Natural killer cell treated with Interleukin-12 subunit alpha and Interleukin-12 subunit beta and Interleukin-15 and Interleukin-18, amount 100 ng/mL, for 72 hours (primary cell): ENCODE data around the gene KASH5. TPM values are rescaled to one million over a fixed set of nuclear protein-coding genes. Genes with fewer than 3 reads are reported as not detected.
A peak's percentile ranks its signal among the peaks of the same experiment; 100 is the strongest.
"Not testable (repeated sequence)": the region's sequence is repeated elsewhere in the genome, so short reads cannot be mapped to it uniquely, and the experiment has no call there.

Experiments
- ATAC-seq, 2 donors: fragments of 150-1000 bp; cut with Tn5 transposase in 1 of 2; sonication (Bioruptor Pico), chemical (Tn5 transposase) in 1 of 2; 2 replicates each; pipeline ENCODE4 v1.10.0; 2021
- DNase-seq: peaks from one replicate; pipeline ENCODE4 v3.0.0; 2022; ENCODE audit warnings: low spot score
- H3K27ac Mint-ChIP-seq, 2 donors: 1 replicate in 1 of 2; 2 replicates in 1 of 2; pipeline ENCODE4 v1.8.0; 2022; ENCODE audit warnings: mixed read lengths in 2 of 2, mild to moderate bottlenecking in 1 of 2, moderate library complexity in 1 of 2
- H3K27me3 Mint-ChIP-seq, 2 donors: 1 replicate in 1 of 2; 2 replicates in 1 of 2; pipeline ENCODE4 v1.8.0; 2022; ENCODE audit warnings: mixed read lengths in 2 of 2
- H3K36me3 Mint-ChIP-seq: one replicate; pipeline ENCODE4 v1.8.0; 2022; ENCODE audit warnings: mixed read lengths
- H3K4me1 Mint-ChIP-seq, 2 donors: 1 replicate in 1 of 2; 2 replicates in 1 of 2; pipeline ENCODE4 v1.8.0; 2022; ENCODE audit warnings: low read depth in 2 of 2, mixed read lengths in 2 of 2, mild to moderate bottlenecking in 1 of 2
- H3K4me3 Mint-ChIP-seq: one replicate; pipeline ENCODE4 v1.8.0; 2022; ENCODE audit warnings: mixed read lengths
- H3K9me3 Mint-ChIP-seq: 2 replicates; pipeline ENCODE4 v1.8.0; 2022; ENCODE audit warnings: mixed read lengths
- total RNA-seq, 2 donors: library from RNA; stranded (reverse); gene quantifications; one replicate each; pipeline ENCODE4 v1.2.3, GENCODE V29; 2022

KASH5 gene
- total RNA-seq, 2 donors from 2014 or later: 0.56 TPM; not detected in 1

DNA sequence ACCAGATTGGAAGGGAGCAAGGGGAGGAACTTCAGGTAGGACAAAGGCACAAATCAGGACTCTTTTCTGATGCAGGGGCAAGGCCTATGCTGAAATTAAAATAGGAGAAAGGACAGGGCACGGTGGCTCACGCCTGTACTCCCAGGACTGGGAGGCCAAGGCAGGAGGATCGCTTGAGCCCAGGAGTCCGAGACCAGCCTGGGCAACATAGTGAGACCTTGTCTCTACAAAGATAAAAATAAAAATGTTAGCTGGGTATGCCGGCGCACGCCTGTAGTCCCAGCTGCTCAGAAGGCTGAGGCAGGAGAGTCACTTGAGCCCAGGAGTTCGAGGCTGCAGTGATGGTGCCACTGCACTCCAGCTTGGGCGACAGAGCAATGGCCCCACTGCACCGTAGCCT is 47.6 kb downstream of the KASH5 start:
- H3K9me3 Mint-ChIP-seq: no peaks in the 10 kb centered on the region
- H3K27me3 Mint-ChIP-seq: peaks cover 64 to 83% of the 10 kb centered on the region in 2 donors
- DNase-seq (no peak), ATAC-seq (no peak)
- H3K4me3 Mint-ChIP-seq: no peak overlapping the region
- peaks cover 14 to 25% of the 10 kb centered on the region in 2 donors for H3K4me1 Mint-ChIP-seq
- H3K27ac Mint-ChIP-seq: no peak overlapping the region
- peaks cover 3% of the 10 kb centered on the region for H3K36me3 Mint-ChIP-seq

DNA sequence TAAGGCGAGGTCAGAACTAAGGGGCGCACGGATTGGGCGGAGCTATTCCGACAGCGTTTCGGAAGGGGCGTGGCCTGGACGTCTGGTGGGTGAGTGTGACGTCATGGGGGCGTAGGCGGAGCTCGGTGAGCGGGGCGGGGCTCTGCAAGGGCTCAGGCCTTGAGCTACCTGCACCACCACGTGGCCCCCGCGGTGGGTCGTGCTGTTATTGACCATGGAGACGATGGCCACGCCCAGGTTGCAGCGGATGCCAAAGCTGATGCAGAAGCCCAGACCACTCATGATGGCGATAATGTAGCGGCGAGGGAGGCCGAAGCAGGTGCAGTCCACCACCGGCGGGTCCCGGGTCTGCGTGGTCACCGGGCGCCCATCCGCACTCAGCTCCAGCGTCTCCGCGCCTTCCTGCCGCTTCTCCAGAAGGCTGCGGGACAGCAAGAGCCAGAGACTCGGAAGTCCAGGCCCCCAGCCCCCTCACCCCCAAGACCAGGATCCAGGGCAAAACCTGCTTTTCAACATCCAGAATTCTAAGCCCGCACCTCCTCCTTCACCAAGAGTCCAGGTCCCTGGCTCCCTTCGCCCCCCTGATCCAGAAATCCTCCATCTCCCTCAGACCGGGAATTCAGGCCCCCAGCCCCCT is 48.5 kb downstream of the KASH5 start:
- DNase-seq (no peak), ATAC-seq (peak; percentile 39 to 59)
- H3K27ac Mint-ChIP-seq: no peak overlapping the region
- no peaks in the 10 kb centered on the region for H3K9me3 Mint-ChIP-seq
- peaks cover 66 to 88% of the 10 kb centered on the region in 2 donors for H3K27me3 Mint-ChIP-seq
- peaks cover 6% of the 10 kb centered on the region for H3K36me3 Mint-ChIP-seq
- no peak overlapping the region for H3K4me3 Mint-ChIP-seq
- peaks cover 19 to 28% of the 10 kb centered on the region in 2 donors for H3K4me1 Mint-ChIP-seq

DNA sequence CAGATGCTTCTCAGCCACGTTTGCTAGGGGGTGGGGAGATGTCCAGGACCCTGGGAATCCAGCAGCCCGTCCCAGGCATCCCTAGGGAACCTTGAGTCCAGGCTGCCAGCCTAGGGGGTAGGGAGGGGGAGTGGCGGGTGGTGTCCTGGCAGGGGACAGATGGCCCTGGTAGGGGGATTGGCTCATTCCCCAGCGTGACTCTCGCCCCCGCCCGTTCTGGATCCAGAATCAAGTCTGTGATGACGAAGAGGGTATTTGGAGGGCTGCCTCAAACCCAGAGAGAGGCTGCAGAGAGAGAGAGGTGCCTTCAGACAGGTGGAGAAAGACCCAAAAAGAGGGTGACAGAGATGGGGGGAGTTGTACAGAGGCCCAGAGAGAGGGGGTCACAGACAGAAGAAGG is 49.2 kb downstream of the KASH5 start:
- ATAC-seq (no peak), DNase-seq (no peak)
- Mint-ChIP-seq H3K4me3 (no peak overlapping the region), H3K27me3 (peaks cover 70 to 89% of the 10 kb centered on the region in 2 donors), H3K9me3 (no peaks in the 10 kb centered on the region), H3K36me3 (peaks cover 12% of the 10 kb centered on the region), H3K27ac (no peak overlapping the region), H3K4me1 (peaks cover 24 to 31% of the 10 kb centered on the region in 2 donors)

DNA sequence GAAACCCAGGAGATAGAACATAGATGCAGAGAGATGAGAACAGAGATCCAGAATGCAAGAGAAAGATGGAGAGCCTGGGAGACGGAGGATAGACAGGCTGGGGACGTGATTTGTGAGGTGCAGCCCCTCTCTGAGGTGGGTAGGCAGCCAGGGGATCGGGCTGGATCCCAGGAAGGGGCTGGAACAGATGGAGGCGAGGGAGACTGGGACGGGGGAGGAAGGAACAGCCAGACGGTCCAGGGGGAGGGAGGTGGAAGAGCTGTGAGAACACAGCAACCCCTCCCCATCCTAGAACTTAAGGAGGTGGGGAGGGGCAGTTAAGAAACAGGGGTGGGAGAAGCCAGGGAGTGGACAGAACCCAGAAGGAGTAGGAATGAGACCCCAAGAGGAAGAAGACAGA is 50.2 kb downstream of the KASH5 start:
- no peak overlapping the region for H3K4me3 Mint-ChIP-seq
- DNase-seq: no peak
- ATAC-seq: no peak
- no peaks in the 10 kb centered on the region for H3K9me3 Mint-ChIP-seq
- no peak overlapping the region for H3K27ac Mint-ChIP-seq
- peaks cover 70 to 90% of the 10 kb centered on the region in 2 donors for H3K27me3 Mint-ChIP-seq
- H3K36me3 Mint-ChIP-seq: peaks cover 12% of the 10 kb centered on the region
- H3K4me1 Mint-ChIP-seq: peaks cover 28 to 35% of the 10 kb centered on the region in 2 donors

DNA sequence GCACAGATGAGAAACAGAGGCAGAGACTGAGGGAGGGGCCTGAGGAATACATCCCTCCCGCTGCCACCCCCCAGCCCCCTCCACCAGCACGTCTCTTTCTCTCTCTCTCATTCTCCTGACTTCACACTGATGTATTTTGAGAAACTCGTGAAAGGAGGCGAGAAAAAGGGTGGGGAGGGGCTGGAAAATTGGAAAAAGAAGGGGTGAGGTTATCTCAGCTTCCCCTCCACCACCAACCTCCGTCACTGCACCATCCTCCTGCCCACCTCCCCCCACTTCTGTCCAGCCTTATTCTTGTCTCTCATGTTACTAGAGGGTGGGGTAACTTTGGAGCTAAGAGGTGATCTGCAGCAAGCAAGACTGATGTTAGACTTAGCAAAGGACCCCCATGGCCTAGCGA is 51.8 kb downstream of the KASH5 start:
- Mint-ChIP-seq H3K27me3 (peaks cover 65 to 80% of the 10 kb centered on the region in 2 donors), H3K4me3 (no peak overlapping the region), H3K27ac (no peak overlapping the region), H3K36me3 (peaks cover 12% of the 10 kb centered on the region), H3K9me3 (no peaks in the 10 kb centered on the region), H3K4me1 (peaks cover 35 to 40% of the 10 kb centered on the region in 2 donors)
- ATAC-seq: no peak
- no peak for DNase-seq

DNA sequence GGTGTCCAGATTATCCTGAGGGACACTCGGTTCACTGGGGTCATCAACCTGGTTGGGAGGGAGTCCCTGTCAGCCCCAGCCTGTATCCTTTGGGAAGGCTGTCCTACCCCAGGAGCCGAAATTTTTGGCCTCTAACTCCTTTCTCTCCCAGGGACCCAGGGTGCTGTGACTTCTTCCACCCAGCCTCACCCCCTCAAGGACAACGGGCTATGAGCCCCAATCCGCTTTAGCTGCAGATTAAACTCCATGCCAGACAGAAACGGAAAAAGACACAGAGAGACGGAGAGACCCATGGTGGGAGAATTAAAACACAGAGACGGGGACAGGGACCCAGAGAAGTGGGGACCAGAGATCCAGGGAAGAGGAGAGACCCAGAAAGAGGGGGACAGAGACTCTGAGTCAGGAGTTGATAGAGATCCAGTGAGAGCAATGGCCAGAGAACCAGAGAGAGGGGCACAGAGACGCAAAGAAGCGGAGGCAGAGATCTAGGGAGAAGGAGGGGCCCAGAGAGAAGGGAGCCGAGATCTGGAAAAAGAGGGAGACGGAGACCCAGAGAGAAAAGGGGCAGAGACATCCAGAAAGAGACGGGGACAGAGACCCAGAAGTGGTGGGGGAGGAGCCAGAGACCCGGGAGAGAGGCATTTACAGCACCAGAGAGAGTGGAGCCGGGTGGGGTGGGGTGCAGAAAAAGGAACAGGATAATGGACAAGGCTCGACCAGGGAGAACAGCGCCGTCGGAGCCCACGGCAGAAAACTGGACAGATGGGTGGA is 52.6 kb downstream of the KASH5 start:
- Mint-ChIP-seq H3K4me1 (peaks cover 40 to 42% of the 10 kb centered on the region in 2 donors), H3K27ac (no peak overlapping the region)
- no peak for ATAC-seq

DNA sequence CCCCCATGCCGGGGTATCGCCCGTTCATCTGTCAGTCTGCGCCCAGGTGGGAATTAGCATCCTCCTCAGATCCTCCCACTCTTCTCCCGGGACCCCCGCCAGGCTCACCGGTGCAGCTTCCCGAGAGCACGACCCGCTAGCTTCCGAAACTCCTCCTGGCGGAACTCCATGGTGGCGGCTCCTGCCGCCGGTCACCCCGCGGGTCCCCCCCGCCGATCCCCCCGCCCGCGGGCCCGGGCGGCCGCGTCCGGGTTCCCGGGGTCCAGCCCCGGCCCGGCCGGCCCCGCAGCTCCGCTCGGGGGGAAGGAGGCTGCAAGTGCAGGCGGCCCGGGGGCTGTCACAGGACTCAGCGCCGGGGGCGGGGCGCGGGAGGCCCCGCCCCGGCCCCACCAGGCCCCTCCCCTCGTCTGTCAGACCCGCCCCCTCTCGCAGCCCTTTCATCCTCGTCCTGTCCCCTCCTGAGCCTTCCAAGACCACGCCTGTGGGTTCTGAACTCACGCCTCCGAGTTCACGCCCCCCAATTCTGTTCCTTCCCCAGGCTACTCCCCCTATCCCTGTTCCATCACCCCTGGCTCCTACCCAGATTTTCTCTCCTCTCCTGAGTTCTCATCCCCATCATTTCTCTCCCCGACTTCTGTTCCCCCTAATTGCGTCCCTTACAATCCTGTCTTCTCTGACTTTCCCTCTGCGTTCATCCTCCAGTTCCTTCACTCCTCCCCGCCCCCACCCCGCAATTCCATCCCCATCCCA is 53.3 kb downstream of the KASH5 start, which contains the start of gene SLC17A7:
Gene SLC17A7, minus strand, starts transcription at position 318 of the 750 bp plus-strand sequence. Its CDS starts 148 bp downstream, at position 170.
- H3K4me3 Mint-ChIP-seq: peak within 1 kb of the TSS; percentile 71

More for the DNA sequence above, 52.6 kb downstream of the KASH5 start:
- Mint-ChIP-seq H3K27me3 (peaks cover 57 to 72% of the 10 kb centered on the region in 2 donors), H3K36me3 (peaks cover 12% of the 10 kb centered on the region), H3K9me3 (no peaks in the 10 kb centered on the region), H3K4me3 (peak overlapping the region; percentile 55)
- no peak for DNase-seq

DNA sequence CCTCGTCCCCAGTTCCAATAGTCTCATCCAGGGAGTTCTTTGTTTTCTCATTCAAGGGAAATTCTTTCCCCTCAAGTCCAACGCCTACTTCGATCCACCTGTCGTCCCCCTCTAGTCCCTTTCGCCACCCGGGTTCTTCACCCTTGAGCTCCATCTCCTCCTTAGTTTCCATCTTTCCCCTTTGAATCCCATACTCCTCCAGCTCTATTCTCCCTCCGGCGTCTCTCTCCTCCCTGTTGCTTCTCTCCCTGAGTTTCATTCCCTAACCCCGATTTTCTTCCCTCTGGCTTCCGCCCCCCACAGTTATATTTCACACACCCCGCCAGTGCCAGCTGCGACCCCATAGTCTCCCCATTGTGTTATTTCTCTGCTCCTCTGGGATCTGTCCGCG is 53.9 kb downstream of the KASH5 start:
- H3K27ac Mint-ChIP-seq: peak overlapping the region; percentile 10 to 48

More for the DNA sequence above, 53.3 kb downstream of the KASH5 start, which contains the start of gene SLC17A7:
- Mint-ChIP-seq H3K27me3 (peaks cover 50 to 64% of the 10 kb centered on the region in 2 donors), H3K36me3 (peaks cover 12% of the 10 kb centered on the region), H3K27ac (peak within 1 kb of the TSS; percentile 10 to 48), H3K9me3 (no peaks in the 10 kb centered on the region), H3K4me1 (peaks cover 35 to 41% of the 10 kb centered on the region in 2 donors)
- DNase-seq (no peak), ATAC-seq (no peak)

DNA sequence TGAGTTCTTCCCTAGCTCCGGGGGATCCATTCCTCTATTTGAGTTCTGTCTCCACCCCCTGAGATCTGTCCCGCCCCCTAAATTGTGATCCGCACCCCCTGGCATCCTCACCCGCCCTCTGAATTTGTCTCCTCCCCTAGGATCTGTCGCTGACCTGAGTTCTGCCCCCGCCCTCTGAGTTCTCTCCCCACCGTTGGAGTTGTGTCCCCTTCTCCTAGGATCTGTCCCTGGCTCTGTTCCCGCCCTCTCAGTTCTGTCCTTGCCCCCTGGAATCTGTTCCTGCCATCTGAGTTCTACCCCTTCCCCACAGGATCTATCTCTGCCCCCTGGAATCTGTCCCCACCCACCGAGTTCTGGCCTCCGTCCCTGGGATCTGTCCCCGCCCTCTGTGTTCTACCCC is 54.3 kb downstream of the KASH5 start:
- no peaks in the 10 kb centered on the region for H3K9me3 Mint-ChIP-seq
- H3K27me3 Mint-ChIP-seq: peaks cover 45 to 55% of the 10 kb centered on the region in 2 donors
- H3K27ac Mint-ChIP-seq: peak overlapping the region in 1 of 2 donors; percentile 48
- ATAC-seq (no peak), DNase-seq (no peak)
- H3K36me3 Mint-ChIP-seq: peaks cover 12% of the 10 kb centered on the region
- H3K4me3 Mint-ChIP-seq: peak overlapping the region; percentile 71
- peaks cover 35 to 38% of the 10 kb centered on the region in 2 donors for H3K4me1 Mint-ChIP-seq

More for the DNA sequence above, 53.9 kb downstream of the KASH5 start:
- ATAC-seq (no peak), DNase-seq (no peak)
- H3K27me3 Mint-ChIP-seq: peaks cover 47 to 59% of the 10 kb centered on the region in 2 donors
- peaks cover 12% of the 10 kb centered on the region for H3K36me3 Mint-ChIP-seq
- H3K4me3 Mint-ChIP-seq: peak overlapping the region; percentile 71
- no peaks in the 10 kb centered on the region for H3K9me3 Mint-ChIP-seq
- peaks cover 35 to 39% of the 10 kb centered on the region in 2 donors for H3K4me1 Mint-ChIP-seq

DNA sequence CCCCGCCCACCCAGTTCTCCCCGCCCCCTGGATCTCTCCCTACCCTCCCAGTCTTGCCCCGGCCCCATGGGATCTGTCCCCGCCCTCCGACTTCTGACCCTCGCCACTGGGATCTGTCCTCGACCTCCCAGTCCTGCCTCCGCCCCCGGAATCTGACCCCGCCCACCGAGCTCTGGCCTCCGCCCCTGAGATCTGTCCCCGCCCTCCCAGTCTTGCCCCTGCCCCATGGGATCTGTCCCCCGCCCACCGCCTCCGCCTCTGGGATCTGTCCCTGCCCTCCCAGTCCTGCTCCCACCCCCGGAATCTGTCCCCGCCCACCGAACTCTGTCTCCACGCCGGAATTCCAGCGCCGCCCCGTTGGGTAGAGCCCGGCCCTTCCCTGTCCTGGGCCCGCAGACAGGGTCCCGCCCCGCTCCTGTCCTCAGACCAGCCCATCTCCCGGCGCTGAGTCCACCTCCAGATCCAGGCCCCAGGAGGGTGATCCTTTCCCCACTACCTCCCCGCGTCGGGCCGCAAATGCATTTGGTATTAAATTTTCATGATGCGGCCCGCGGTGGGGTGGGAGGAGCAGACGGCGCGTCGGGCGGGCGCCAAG is 54.8 kb downstream of the KASH5 start:
- H3K27ac Mint-ChIP-seq: peak overlapping the region in 1 of 2 donors; percentile 84
- peak; percentile 41 to 64 for ATAC-seq
- H3K4me1 Mint-ChIP-seq: peaks cover 35 to 38% of the 10 kb centered on the region in 2 donors
- peaks cover 40 to 50% of the 10 kb centered on the region in 2 donors for H3K27me3 Mint-ChIP-seq
- DNase-seq: no peak
- no peaks in the 10 kb centered on the region for H3K9me3 Mint-ChIP-seq
- peak overlapping the region; percentile 71 for H3K4me3 Mint-ChIP-seq
- peaks cover 12% of the 10 kb centered on the region for H3K36me3 Mint-ChIP-seq

DNA sequence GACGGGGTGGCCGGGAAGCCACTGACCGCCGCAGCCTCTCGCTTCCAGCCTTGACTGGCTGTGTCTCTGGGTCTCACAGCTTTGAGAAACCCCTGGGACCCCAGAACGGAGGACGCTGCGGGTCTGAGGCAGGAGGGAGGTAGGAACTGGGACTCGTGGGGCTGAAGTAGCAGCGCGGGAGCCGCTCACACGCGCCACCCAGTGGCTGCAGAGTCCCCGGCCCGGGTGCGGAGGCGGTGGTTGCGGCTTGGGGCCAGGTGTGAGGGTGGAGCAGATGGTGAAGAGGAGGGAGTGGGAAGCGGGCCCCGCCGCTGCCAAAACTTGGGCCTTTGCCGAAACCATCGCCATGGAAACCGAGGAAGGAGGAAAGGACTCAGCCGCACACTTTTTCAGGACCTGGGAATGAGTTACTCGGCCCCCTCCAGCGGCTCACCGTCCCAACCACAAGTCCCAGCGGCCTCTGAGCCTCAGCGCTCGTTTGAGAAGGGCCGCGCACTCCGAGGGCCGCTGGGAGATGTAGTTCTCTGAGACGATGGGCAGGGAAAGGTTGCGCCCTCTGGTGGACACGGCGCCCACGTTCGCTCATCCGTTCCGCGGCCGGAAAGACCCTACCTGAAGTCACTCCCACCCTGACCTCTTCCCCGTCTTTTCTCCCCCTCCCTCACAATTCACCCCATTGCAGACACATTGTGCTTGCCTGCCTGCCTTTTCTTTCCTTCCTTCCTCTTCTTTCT is 55.5 kb downstream of the KASH5 start:
- peak overlapping the region; percentile 51 to 84 for H3K27ac Mint-ChIP-seq
- H3K9me3 Mint-ChIP-seq: no peaks in the 10 kb centered on the region
- H3K36me3 Mint-ChIP-seq: peaks cover 15% of the 10 kb centered on the region
- H3K27me3 Mint-ChIP-seq: peaks cover 33 to 43% of the 10 kb centered on the region in 2 donors
- DNase-seq (peak; percentile 94), ATAC-seq (peak; percentile 92 to 94)
- peaks cover 41 to 42% of the 10 kb centered on the region in 2 donors for H3K4me1 Mint-ChIP-seq
- H3K4me3 Mint-ChIP-seq: peak overlapping the region; percentile 71

DNA sequence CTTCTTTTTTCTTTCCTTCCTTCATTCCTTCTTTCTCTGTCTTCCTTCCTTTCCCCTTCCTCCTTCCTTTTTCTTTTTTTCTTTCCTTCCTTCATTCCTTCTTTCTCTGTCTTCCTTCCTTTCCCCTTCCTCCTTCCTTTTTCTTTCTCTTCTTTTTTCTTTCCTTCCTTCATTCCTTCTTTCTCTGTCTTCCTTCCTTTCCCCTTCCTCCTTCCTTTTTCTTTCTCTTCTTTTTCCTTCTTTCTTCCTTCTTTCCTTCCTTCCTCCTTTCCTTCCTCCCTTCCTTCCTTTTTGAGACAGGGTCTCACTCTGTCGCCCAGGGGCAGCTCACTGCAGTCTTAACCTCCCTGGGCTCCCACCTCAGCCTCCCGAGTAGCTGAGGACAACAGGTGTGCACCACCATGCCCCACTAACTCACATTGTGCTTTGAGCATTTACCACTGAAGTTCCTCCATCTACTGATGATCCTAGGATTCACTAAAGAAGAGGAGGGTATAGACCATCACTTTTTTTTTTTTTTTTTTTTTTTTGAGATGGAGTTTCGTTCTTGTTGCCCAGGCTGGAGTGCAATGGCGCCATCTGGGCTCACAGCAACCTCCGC is 56.2 kb downstream of the KASH5 start:
- DNase-seq, ATAC-seq, H3K9me3 Mint-ChIP-seq: not testable (repeated sequence)
- peaks cover 44 to 45% of the 10 kb centered on the region in 2 donors for H3K4me1 Mint-ChIP-seq
- peak overlapping the region; percentile 51 to 84 for H3K27ac Mint-ChIP-seq
- peaks cover 20% of the 10 kb centered on the region for H3K36me3 Mint-ChIP-seq
- peaks cover 28 to 36% of the 10 kb centered on the region in 2 donors for H3K27me3 Mint-ChIP-seq
- H3K4me3 Mint-ChIP-seq: peak overlapping the region; percentile 71
